ENCODE data around the gene TEDC1.

The TEDC1 gene

DNA sequence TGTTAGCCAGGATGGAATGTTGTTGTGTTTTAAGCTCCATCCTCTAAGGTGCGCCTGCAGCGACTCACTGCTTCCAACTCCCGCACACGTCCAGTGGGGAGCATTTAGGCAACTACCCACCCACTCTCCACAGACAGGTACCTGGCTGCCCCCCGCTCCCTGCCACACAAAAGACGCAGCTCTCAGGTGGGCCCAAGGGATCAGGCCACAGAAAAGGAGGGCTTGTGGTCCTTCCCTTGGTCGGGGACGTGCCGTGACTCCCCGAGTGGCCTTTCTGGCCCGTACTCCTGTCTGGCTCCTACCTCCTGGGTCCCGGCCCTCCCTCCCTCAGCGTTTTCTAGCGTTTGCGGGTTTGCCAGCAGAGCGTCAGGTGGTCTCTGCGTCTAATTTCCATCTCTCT is 16.2 kb downstream of the TEDC1 start:
- in situ Hi-C loops (cut with MboI; ENCODE audit: low sequenced_read_pairs), result no loop called here

DNA sequence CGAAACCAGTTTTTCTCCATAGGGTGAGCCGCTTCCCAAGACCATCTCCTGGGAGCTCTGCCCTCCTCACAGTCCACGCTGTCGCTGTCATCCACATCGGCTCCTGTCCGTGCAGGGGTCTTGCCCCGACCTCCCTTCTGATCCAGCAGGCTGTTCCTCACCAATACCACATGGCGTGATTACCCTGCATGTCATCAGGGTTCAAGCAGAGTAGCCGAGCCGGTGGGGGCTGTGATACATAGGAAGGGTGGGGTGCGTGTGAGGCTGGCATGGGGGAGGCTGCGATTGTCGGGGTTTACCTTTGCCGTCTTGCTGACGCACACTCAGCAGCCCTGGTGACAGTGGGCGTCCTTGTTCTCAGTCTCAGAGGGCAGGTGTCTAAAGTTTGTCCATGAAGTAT is 17.0 kb downstream of the TEDC1 start:
- in situ Hi-C loops (cut with MboI; ENCODE audit: low sequenced_read_pairs), result no loop called here

DNA sequence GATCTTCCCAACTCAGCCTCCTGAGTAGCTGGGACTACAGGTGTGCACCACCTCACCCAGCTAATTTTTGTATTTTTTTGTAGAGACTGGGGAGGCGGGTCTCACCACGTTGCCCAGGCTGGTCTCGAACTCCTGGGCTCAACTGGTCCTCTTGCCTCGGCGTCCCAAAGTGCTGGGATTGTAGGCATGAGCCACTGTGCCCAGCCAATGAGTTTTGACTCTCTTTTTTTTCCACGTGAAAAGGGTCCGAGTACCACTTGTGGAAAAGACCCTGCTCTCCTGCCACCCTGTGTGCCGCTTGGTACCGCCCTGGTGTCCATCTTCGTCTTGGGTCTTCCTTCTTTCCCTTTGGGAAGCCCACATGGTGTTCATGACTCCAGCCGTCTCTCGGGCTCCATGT is 17.6 kb downstream of the TEDC1 start:
- in situ Hi-C loops (cut with MboI; ENCODE audit: low sequenced_read_pairs), result no loop called here

DNA sequence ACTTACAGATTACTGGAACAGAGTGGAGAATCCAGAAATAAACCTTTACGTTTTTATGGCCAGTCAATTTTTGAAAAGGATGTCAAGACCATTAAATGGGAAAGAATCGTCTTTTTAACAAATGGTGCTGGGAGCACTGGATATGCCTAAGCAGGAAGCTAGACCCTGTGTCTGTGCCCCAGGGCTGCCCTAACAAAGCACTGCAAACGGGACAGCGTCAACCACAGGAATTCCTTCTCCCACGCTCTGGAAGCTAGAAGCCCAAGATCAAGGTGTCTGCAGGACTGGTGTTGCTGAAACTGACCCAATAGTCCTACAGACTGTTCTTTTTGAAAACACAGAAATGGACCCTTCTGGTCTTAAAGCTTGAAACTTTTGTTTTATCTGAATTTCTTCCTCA is 26.1 kb downstream of the TEDC1 start:
- in situ Hi-C loops (cut with MboI; ENCODE audit: low sequenced_read_pairs), result no loop called here

DNA sequence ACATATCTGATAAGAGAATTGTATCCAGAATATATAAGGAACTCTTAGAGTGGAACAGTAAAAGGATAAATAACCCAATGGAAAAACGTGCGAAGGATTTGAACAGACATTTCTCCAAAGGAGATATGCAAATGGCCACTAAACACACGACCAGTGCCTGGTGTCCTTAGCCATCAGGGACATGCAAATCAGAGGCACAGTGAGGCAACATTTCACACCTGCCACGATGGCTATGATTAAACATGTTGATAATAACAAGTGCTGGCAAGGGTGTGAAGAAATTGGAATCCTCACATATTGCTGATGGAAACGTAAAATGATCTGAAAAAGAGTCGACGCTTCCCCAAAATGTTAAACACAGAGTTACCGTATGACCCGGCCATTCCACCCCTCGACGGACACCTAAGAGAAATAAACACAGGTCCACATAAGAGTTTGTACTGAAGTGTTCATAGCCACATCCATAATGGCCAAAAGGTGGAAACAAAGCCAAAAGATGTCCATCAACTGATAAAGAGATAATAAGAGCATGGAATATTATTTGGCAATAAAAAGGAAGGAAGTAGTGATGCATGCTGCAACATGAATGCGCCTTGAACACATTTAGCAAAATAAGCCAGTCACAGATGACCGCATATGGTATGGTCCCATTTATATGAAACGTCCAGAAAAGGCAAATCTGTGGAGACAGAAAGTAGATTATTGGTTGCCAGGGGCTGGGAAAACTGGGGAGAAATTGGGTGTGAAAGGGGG is 29.1 kb downstream of the TEDC1 start:
- in situ Hi-C loops (cut with MboI; ENCODE audit: low sequenced_read_pairs), result no loop called here

DNA sequence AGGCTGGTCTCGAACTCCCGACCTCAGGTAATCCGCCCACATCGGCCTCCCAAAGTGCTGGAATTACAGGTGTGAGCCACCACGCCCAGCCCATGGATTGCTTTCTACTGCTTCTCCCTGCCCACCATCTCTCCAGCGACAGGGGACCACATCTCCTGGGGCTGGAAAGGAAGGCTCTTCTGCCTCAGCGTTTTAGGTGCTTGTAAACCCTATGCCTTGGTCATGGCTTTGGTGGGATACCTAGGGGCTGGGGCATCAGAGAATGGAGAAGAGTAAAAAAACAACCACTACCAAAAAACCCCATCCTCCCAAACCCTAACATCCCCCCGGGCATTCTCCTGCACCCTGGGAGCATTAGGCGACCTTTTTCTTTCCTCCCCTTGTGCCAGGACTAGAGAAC is 34.3 kb downstream of the TEDC1 start:
- in situ Hi-C loops (cut with MboI; ENCODE audit: low sequenced_read_pairs), result no loop called here

DNA sequence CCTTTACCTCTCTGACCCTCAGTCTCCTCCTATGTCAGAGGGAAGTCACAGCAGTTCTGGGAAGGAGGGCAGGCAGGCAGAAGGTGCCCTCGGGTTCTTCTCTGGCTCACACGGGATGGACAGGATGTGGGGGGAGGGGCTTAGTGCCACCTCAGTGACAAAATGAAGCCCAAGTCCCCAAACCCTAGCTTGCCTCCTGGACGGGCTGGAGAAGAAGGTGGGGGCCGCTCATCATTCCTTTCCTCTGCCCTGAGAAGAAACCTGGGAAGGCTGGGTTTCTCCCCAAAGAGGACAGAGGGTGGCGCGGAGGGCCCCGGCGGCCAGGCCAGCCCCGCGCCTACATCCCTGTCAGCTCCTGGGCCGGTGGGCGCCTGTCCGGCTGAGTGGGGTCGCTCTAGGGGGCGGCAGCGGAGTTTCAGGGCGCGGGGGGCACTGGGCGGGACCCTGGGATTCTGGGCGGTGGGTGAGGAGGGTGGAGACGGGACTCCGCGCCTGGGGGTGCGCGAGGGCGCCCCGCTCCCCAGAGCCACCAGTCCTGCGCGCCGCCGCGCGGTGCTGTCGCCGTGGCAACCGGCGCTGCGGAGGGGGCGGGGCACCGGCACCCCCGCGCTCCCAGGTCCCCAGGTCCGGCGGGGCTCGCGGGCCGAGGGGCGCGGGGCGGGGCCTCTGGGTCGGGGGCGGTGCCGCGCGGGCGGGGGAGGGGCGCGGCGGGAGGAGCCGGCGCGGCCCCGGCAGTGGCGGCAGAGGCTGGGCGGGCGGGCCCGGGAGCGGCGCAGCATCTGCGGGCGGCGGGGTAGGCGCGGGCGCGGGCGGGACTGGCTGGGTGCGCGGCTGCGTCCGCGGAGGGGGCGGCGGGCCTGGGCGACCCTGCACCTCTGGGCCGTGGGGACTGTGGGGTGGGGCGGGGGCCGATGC is 35.1 kb downstream of the TEDC1 start, which contains the start of gene TMEM121:
Gene TMEM121 (plus strand): TSS at position 723 of the 915 bp plus-strand sequence. CDS start 2,252 bp downstream, outside the sequence.
- in situ Hi-C loops (cut with MboI; ENCODE audit: low sequenced_read_pairs), result no loop called here

DNA sequence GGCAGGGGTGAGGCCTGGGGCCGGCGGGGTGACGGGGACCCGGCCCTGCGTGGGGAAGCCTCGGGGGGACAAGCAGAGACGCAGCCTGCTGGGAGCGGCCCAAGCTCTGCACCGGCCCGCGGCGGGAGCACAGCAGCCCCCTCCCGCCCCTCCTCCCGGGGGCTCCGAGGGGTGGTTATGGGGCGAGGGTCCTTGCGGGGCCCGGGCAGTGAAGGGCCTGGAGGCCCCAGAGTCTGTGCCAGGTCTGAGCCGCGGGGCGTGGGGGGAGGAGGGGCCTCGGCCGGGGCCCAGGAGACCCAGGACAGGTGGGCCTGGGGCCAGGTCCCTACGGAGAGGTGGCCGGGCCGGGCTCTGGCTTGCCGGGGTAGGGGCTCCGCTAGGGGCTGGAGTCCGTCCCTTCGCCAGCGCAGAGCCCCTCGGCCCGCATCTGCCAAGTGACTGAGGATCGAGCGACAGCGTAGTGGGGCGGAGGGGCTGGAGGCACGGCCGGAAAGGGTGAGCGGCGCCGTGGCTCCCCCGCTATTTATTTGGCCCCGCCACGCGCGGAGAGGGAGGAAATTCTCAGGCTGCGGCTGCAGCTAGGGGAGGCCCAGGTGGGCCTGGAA is 35.8 kb downstream of the TEDC1 start:
- in situ Hi-C loops (cut with MboI; ENCODE audit: low sequenced_read_pairs), result no loop called here

DNA sequence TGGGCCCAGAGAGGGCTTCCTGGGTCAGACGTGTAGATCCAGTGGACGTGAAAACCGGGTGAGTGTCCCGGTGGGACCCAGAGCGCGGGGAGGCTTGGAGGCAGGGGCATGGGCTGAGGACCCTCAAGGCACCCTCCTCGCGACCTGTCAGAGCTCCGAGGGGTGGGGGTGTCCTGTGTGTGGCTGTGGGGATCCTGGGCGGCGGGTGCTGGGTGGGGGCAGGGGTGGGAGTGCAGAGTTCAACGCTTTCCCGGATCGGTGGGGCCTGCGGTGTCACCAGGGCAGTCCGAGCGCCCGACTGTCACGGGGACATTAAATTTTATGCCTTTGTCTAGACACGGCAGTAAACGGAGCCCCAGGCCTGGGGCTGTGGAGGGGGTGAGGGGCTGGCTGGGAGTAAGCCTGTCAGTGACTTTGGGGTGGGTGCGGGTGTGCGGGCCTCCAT is 36.4 kb downstream of the TEDC1 start:
- in situ Hi-C loops (cut with MboI; ENCODE audit: low sequenced_read_pairs), result no loop called here

DNA sequence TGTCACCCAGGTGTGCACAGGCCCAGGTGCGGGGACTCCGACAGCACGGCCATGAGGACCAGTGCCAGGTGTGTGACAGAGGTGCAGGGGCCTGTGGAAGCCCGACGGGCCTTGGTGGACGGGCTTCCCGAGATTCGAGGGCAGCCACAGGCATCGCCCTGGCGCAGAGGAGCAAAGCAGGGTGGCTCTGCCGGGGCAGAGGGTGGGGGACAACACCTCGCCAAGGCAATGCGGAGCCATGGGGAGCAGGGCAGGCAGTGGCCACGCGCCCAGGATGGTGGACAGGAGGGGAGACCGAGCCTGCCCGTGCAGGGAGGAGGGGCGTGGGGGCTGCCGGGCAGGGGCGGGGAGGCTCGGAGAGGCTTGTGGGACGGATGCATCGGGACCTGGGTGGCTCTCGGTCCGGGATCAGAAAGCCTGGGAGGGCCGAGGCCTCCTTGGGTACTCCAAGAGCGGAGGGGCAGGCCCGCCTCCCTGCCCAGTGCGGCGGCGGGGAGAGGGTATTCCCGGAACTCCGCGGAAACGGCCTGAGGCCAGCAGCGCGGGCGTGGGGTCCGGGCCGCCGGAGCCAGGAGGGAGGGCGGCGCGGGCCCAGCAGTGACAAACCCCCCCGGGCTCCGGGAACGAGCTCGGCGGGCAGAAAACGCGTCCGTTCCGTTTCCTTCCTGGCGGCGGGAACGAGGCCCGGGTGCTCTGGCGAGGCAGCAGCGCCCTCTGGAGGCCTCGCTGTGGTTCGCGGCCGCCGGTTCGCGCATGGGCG is 37.0 kb downstream of the TEDC1 start:
- in situ Hi-C loops (cut with MboI; ENCODE audit: low sequenced_read_pairs), result no loop called here

DNA sequence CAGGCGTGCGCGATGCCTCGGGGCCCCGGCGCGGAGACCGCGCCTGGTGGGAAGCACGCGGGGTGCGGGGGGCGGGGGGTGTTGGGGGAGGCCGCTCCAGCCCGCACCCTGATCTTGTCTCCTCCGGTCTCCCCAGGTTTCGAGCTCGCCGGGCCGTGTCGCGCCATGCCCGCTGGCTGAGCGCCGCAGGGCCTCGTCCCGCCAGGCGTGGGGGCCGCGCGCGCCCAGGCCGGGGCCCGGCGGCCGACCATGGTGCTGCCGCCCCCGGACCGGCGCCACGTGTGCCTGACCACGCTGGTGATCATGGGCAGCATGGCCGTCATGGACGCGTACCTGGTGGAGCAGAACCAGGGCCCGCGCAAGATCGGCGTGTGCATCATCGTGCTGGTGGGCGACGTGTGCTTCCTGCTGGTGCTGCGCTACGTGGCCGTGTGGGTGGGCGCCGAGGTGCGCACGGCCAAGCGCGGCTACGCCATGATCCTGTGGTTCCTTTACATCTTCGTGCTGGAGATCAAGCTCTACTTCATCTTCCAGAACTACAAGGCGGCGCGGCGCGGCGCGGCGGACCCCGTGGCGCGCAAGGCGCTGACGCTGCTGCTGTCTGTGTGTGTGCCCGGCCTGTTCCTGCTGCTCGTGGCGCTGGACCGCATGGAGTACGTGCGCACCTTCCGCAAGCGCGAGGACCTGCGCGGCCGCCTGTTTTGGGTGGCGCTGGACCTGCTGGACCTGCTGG is 37.7 kb downstream of the TEDC1 start:
- in situ Hi-C loops (cut with MboI; ENCODE audit: low sequenced_read_pairs), result no loop called here

DNA sequence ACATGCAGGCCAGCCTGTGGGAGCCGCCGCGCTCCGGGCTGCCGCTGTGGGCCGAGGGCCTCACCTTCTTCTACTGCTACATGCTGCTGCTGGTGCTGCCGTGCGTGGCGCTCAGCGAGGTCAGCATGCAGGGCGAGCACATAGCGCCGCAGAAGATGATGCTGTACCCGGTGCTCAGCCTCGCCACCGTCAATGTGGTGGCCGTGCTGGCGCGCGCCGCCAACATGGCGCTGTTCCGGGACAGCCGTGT is 38.2 kb downstream of the TEDC1 start:
- in situ Hi-C loops (cut with MboI; ENCODE audit: low sequenced_read_pairs), result no loop called here

DNA sequence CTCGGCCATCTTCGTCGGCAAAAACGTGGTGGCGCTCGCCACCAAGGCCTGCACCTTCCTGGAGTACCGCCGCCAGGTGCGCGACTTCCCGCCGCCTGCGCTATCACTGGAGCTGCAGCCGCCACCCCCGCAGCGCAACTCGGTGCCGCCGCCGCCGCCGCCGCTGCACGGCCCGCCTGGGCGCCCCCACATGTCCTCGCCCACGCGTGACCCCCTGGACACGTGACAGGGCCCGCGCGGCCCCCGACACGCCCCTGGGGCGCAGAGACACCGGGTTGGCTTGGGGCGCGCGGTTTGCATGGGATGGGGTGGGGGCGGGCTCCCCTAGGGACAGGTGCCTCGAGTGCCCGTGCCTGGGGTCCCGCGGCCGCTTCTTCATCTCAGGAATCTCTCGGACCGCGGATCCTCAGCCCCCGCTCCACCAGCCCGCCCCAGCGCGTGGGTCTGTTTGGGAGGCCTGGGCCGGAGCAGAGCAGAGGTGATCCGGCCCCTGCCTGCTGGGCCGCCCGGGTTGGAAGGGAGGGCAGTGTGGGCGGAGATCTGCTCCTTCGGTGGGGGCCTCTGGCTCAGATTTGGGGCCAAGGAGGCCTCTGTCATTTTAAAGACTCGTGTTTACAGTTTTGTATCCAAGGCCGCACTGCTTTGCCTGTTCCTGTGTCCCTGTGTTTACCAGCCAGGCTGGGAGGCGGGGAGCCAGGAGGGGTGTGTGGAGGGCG is 38.7 kb downstream of the TEDC1 start:
- in situ Hi-C loops (cut with MboI; ENCODE audit: low sequenced_read_pairs), result no loop called here

DNA sequence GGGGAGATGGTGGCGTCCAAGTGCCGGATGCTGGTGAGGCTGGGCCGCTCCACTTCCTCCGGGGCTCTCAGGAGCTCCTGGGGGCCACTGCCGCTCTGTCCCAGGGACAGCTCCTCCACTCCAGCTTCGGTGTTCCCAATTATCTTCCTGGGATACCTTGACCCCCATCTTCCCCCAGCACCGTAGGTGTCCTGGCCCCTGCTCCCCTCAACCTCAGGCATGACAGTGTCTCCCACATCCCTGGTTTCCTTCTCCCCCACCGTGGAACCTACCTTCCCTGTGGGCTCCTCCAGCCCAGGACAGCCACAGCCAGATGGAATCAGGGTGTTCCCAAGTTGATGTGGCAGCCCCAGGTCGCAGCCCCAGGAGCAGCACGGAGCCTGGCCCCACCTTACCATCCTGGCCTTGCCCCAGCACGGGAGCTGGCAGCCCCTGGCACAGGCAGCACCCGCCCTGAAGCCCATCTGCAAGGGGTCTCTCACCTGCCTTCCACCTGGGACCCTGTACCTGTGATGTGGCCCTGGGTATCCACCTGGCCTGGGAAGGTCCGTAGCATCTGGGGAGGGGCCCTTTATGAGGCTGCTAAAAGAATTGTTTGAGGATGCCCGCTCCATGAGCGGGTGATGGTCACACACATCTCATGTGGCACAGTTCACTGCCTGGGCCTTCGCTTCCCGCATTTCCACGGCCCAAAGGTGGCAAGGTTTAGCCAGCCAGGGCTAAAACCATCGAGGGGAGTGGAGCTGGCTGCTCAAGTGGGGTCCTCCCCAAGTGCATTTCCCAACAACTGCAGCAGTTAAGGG is 39.4 kb downstream of the TEDC1 start:
- in situ Hi-C loops (cut with MboI; ENCODE audit: low sequenced_read_pairs), result no loop called here

DNA sequence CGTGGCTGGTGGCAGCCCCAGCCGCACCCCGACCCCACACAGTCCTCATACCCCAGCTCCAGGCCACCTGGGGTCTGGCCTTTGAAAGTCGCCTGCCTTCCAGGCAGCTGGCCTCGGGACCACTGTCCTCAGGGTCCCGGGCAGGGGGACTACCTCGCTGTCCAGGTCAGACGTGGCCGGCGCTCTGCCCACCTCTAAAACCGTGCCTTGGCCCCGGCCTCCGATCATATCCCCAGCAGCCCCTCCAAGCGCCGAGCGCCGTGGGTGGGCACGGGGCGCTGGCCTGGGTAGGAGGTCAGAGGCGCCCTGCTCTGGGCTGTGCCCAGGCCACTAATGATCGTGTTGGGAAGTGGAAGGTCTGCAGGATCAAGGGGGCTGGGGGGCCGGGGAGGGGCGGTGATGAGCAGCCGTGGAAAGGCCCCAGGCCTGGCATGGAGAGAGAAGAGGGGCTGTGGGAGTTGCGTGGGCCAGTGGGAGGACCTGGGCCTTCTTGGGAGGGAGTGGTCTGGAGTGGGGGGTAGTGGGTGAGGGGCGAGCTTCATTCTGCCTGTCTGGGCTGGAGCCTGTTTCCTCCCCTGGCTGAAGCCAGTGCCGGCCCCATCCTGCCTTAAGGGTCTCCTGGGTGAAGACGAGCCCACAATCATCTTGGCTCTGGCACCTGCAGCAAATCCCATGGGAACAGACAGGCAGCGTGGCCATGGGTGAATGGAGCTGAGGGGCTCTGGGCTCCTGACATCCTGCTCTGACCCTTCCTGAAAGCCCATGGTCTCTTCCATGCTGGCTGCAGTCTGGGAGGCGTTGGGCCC is 40.2 kb downstream of the TEDC1 start:
- in situ Hi-C loops (cut with MboI; ENCODE audit: low sequenced_read_pairs), result no loop called here

DNA sequence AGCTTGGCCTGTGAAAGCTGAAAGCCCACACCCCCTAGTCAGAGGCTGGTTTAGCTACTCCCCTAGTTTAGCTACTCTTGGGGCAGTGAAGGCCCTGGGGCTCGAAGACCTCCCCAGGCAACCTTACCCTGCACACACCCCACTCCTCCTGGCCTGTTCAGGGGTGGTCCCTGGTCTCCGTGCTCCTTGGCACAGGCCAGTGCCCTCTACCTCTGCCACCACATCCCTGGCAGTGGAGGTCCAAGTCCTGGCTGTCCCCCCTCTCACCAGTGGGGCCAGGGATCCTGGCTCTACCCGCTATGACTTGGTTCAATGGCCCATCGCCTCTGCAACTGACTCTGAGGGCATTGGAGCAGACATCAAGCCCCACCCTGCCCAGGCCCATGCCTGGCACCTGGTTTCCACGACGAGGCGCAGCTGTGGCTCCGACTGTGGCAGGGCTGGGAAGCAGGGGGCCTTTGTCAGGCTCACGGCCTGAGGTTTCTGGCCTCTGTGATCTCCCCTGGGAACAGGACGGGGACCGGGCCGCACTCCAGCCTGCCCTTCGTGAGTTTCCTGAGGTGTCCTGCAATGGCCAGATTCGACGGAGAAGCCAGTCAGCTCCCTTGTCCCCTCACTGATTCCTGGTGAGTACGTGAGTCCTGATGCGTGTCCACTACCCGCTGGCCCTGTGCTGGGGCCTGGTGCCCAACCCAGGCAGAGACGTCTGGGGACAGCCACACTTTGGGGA is 41.0 kb downstream of the TEDC1 start:
- in situ Hi-C loops (cut with MboI; ENCODE audit: low sequenced_read_pairs), result no loop called here

DNA sequence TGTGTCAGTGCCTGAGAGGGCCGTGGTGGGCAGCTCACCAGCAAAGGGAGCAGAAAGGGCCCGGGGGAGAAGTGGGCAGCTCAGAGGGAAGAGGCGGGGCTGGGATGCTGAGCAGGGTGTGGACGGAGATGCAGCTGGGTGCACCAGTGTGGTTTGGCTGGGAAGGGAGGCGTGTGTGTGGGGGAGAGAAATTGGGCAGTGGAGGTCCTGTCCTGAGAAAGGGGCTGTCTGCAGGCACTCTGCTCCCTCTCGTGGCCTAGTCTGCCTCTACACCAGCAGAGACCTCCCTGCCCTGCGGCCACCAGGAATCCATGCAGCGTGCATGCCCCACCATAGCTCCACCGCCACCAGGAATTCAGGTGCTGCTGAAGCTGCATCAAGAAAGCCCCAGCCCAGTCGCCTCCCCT is 41.7 kb downstream of the TEDC1 start:
- in situ Hi-C loops (cut with MboI; ENCODE audit: low sequenced_read_pairs), result no loop called here

DNA sequence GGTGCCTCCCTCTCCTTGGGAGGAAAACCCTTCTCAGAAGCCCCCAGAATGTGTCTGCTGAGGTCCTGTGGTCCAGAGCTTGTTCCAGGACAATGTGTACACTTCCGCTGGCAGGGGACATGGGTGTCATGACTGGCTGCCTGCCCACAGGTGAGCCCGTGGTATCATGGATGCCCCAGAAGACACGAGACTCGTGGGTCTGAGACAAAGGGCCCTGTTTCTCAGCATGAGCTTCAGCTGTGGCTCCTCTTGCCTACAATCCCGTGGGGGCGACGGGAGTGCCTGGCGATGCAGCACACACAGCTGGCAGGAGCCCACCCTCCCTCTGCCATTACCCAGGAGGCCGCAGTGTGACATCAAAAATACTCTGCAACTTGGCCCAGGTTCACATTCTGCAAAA is 42.3 kb downstream of the TEDC1 start:
- in situ Hi-C loops (cut with MboI; ENCODE audit: low sequenced_read_pairs), result no loop called here
